Activated naive CD4-positive, alpha-beta T cell treated with anti-CD3 and anti-CD28 coated beads, Interleukin-2, amount 10 ng/mL, durations not matched to agents 7 days and 5 days (primary cell): ENCODE results near the gene STC2.
"Not testable (repeated sequence)": the region's sequence is repeated elsewhere in the genome, so short reads cannot be mapped to it uniquely, and the experiment has no call there.

Experiments
- CTCF ChIA-PET: fragments of 350-600 bp; sonication (Branson Sonifier 250); formaldehyde crosslinking; loops from one replicate; lab custom pipeline; 2021; ENCODE audit warnings: antibody characterized with exemption; lab: Charles Lee
- DNase-seq: peaks from one replicate; pipeline ENCODE4 v3.0.0-alpha.2; 2020
- H3K27ac Mint-ChIP-seq: one replicate; pipeline ENCODE4 v1.8.0; 2021; ENCODE audit warnings: mild to moderate bottlenecking, moderate library complexity, mixed read lengths
- H3K27me3 Mint-ChIP-seq: one replicate; pipeline ENCODE4 v1.8.0; 2021; ENCODE audit warnings: mild to moderate bottlenecking, mixed read lengths
- H3K36me3 Mint-ChIP-seq: one replicate; pipeline ENCODE4 v1.8.0; 2021; ENCODE audit warnings: mixed read lengths
- H3K4me1 Mint-ChIP-seq: one replicate; pipeline ENCODE4 v1.8.0; 2021; ENCODE audit warnings: mixed read lengths
- H3K4me3 Mint-ChIP-seq: one replicate; pipeline ENCODE4 v1.8.0; 2021; ENCODE audit warnings: mild to moderate bottlenecking, moderate library complexity, mixed read lengths
- H3K9me3 Mint-ChIP-seq: one replicate; pipeline ENCODE4 v1.8.0; 2021; ENCODE audit warnings: mixed read lengths

The STC2 gene

DNA sequence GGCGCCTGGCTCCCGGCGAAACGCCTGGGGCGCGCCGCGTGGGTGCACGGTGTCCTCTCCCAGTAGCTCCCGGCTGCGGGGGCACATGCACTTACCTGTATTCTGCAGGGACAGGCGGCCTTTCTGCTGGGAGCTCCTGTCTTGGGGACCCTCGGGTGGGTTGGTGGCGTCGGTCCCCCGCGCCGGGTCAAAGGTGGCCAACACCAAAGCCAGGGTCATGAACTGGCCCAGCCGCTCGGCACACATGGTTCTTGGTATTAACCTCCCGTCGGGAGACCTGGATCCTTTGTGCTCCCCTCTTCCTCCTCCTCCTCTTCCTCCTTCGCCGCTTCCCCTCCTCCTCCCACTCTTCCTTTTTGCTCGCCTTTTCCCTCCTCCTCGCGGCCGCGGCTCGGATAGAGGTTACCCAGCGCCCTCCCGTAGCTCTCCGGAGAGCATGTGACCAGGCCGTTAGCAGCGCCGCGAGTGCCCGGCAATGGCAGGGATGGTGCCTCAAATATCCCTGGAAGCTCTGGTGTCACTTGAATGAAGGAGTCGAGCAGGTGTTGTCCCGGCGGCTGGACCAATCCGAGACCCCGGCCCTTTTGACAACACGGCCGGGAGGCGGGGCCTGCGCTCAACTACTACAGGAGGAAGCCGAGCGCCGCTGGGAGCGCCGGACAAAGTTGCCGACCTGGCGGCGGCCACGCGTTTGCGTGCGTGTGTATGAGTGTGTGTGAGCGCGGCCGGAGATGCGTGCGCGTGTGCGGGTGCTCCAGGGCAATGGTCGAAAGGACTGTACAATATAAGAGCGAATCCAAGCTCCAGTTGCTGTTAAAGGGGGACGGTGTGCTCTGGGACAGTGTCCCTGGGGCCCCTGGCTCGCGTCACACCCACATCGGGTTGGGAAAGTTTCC is at the start of gene STC2:
TSS of gene STC2 (minus strand) at position 467 of the 896 bp plus-strand sequence. CDS start at position 246, 221 bp downstream.
- peaks cover 50% of the 10 kb centered on the region for H3K27me3 Mint-ChIP-seq
- CTCF ChIA-PET: interaction anchor here (1.1 to 7.1 kb wide), 3 partner anchors 16 to 245 kb away, joined by 3 to 139 read pairs (median 6); no protein-coding TSS in a partner anchor
- H3K4me1 Mint-ChIP-seq: peaks cover 70% of the 10 kb centered on the region
- peaks cover 44% of the 10 kb centered on the region for H3K36me3 Mint-ChIP-seq
- peak within 1 kb of the TSS; percentile 89 for H3K27ac Mint-ChIP-seq
- DNase-seq: peak; percentile 84
- H3K4me3 Mint-ChIP-seq: peak within 1 kb of the TSS; percentile 90
- no peaks in the 10 kb centered on the region for H3K9me3 Mint-ChIP-seq

DNA sequence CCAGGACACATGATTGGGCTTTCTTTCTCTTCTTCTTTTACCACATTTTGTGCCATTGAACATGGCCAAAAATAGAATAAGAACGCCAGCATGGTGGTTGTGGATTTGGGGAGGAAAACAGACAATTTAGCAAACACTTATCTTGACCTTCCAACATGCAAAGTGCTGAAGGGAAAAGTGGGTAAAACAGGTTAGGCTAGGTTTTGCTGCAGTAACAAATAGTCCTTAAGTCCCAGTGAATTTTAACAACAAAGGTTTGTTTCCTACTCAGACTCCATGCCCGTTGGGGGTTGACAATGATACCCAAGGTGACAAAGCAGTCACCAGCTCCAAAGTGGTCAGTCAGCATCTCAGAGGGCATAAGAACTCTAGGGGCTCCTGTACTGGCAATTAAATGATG is 43.2 kb upstream of the STC2 start:
- H3K4me3 Mint-ChIP-seq: no peak overlapping the region
- peaks cover 7% of the 10 kb centered on the region for H3K27me3 Mint-ChIP-seq
- CTCF ChIA-PET: interaction anchor here (1.2 kb wide), 1 partner anchor 77 kb away, joined by 3 read pairs; no protein-coding TSS in a partner anchor
- no peak for DNase-seq
- H3K27ac Mint-ChIP-seq: no peak overlapping the region
- peaks cover 3% of the 10 kb centered on the region for H3K9me3 Mint-ChIP-seq
- no peaks in the 10 kb centered on the region for H3K4me1 Mint-ChIP-seq
- H3K36me3 Mint-ChIP-seq: no peaks in the 10 kb centered on the region

GRCh38 chr5:173363406-173363805 is 35.2 kb upstream of the STC2 start:
- H3K9me3 Mint-ChIP-seq, H3K4me1 Mint-ChIP-seq, H3K27ac Mint-ChIP-seq, CTCF ChIA-PET, DNase-seq, H3K4me3 Mint-ChIP-seq, H3K36me3 Mint-ChIP-seq: not testable (repeated sequence)
- peaks cover 12% of the 10 kb centered on the region for H3K27me3 Mint-ChIP-seq

- H3K27me3 Mint-ChIP-seq: peaks cover 15% of the 10 kb centered on the region
- no peak for DNase-seq
- CTCF ChIA-PET: no interaction called here
- H3K36me3 Mint-ChIP-seq: no peaks in the 10 kb centered on the region
- no peaks in the 10 kb centered on the region for H3K4me1 Mint-ChIP-seq
- H3K4me3 Mint-ChIP-seq: no peak overlapping the region
- no peak overlapping the region for H3K27ac Mint-ChIP-seq
- H3K9me3 Mint-ChIP-seq: no peaks in the 10 kb centered on the region
These were observed 27.3 kb upstream of the STC2 start for GRCh38 chr5:173355561-173355960.

DNA sequence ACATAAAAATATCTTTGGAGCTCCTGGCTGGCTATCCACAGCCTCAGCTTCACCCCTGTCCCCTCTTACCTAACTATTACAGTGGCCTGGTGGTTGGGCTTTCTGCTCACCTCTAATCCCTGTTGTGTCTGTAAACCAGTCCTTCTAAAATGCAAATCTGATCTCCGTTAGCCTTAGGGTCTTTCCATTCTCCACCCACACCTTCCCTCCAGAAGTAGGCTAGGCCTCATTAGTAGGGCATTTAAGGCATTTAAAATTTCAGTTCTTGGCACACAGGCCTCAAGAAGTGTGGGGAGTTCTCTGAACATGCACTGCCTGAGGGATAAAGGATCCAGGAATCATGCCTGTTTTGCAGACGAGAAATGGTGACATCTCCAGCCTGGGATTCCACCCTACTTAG is 26.4 kb upstream of the STC2 start:
- CTCF ChIA-PET: no interaction called here
- no peaks in the 10 kb centered on the region for H3K4me1 Mint-ChIP-seq
- H3K27me3 Mint-ChIP-seq: peaks cover 15% of the 10 kb centered on the region
- H3K36me3 Mint-ChIP-seq: no peaks in the 10 kb centered on the region
- no peak overlapping the region for H3K27ac Mint-ChIP-seq
- DNase-seq: no peak
- no peaks in the 10 kb centered on the region for H3K9me3 Mint-ChIP-seq
- H3K4me3 Mint-ChIP-seq: no peak overlapping the region

- H3K9me3 Mint-ChIP-seq: no peaks in the 10 kb centered on the region
- no peaks in the 10 kb centered on the region for H3K4me1 Mint-ChIP-seq
- peaks cover 19% of the 10 kb centered on the region for H3K27me3 Mint-ChIP-seq
- no peak overlapping the region for H3K4me3 Mint-ChIP-seq
- no peak for DNase-seq
- no peaks in the 10 kb centered on the region for H3K36me3 Mint-ChIP-seq
- H3K27ac Mint-ChIP-seq: no peak overlapping the region
- CTCF ChIA-PET: no interaction called here
These were observed 24.4 kb upstream of the STC2 start for GRCh38 chr5:173352366-173353349.

GRCh38 chr5:173342813-173343755 is 14.9 kb upstream of the STC2 start:
- no peaks in the 10 kb centered on the region for H3K4me1 Mint-ChIP-seq
- H3K36me3 Mint-ChIP-seq: no peaks in the 10 kb centered on the region
- no peak for DNase-seq
- H3K9me3 Mint-ChIP-seq: no peaks in the 10 kb centered on the region
- H3K27ac Mint-ChIP-seq: no peak overlapping the region
- H3K27me3 Mint-ChIP-seq: peaks cover 34% of the 10 kb centered on the region
- CTCF ChIA-PET: interaction anchor here (1.7 kb wide), 1 partner anchor 11 kb away, joined by 3 read pairs; no protein-coding TSS in a partner anchor
- H3K4me3 Mint-ChIP-seq: no peak overlapping the region

GRCh38 chr5:173341961-173342430 is 13.8 kb upstream of the STC2 start:
- H3K4me3 Mint-ChIP-seq: no peak overlapping the region
- no peaks in the 10 kb centered on the region for H3K9me3 Mint-ChIP-seq
- H3K4me1 Mint-ChIP-seq: no peaks in the 10 kb centered on the region
- no peaks in the 10 kb centered on the region for H3K36me3 Mint-ChIP-seq
- peaks cover 31% of the 10 kb centered on the region for H3K27me3 Mint-ChIP-seq
- no peak for DNase-seq
- no peak overlapping the region for H3K27ac Mint-ChIP-seq
- CTCF ChIA-PET: interaction anchor here (1.7 kb wide), 1 partner anchor 10 kb away, joined by 3 read pairs; no protein-coding TSS in a partner anchor

DNA sequence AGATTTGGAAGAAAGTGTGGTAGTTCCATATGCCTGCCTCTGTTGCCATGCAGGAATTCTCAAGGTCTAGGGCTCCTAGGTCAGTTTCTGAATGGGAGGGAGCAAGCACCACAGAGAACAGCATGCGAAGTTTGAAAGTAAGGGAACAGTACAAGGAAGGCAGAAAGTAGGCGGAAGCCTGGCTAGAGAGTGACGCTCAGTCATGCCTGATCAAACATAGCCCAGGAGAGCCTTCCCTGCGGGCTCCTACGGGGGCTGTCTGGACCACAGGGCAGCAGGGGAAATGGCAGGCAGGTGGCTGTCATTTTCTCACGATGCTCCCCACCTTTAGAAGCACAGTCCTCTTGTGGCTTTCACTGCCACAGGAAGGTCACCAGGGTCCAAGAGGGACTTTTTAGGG is 12.8 kb upstream of the STC2 start:
- Mint-ChIP-seq H3K4me1 (no peaks in the 10 kb centered on the region), H3K36me3 (no peaks in the 10 kb centered on the region), H3K27ac (no peak overlapping the region), H3K4me3 (no peak overlapping the region), H3K9me3 (no peaks in the 10 kb centered on the region), H3K27me3 (peaks cover 40% of the 10 kb centered on the region)
- DNase-seq: no peak
- CTCF ChIA-PET: no interaction called here

DNA sequence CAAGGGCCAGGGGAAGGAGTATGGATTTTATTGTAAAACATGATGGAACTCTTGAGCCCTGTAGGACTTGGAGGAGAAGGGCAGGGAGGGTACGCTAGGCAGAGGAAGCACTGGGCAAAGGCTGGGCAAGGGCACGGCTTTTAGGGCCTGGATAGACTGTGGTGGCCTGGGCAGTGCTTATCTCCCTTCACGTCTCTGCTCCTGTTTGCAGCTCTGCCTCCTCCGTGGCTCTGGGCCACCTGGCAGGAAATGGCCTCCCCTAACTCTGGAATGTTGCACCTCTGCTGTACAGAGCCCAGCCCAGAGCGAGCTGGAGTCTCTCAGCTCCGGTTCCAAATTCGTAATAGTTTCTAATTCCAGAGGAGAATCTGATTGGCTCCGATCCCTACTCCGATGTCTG is 12.2 kb upstream of the STC2 start:
- Mint-ChIP-seq H3K4me1 (no peaks in the 10 kb centered on the region), H3K4me3 (no peak overlapping the region), H3K27ac (no peak overlapping the region), H3K27me3 (peaks cover 44% of the 10 kb centered on the region), H3K36me3 (no peaks in the 10 kb centered on the region), H3K9me3 (no peaks in the 10 kb centered on the region)
- CTCF ChIA-PET: no interaction called here
- no peak for DNase-seq

DNA sequence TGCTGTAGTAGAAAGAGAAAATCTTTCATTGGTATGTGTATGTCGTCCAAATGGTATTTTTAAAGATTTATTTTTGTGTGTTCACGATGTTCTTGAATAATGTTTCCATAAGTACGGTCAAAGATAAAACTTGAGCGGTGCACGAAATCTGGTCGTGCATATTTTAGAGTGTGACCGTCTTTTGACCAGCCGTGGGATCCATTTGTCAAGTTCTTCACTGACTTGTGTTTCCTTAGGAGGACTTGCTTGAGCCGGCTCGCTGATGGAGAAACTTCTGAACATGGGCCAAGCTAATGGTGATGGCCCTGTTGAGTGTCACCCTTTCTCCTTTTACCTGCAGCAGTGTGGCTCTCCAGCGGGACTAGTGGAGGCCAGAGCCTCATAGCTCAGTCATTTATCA is 11.1 kb upstream of the STC2 start:
- Mint-ChIP-seq H3K27ac (no peak overlapping the region), H3K4me1 (no peaks in the 10 kb centered on the region), H3K27me3 (peaks cover 44% of the 10 kb centered on the region), H3K36me3 (no peaks in the 10 kb centered on the region), H3K4me3 (no peak overlapping the region), H3K9me3 (no peaks in the 10 kb centered on the region)
- CTCF ChIA-PET: interaction anchor here (0.6 to 2.8 kb wide), 2 partner anchors 45 to 240 kb away, joined by 3 to 9 read pairs; no protein-coding TSS in a partner anchor
- no peak for DNase-seq

DNA sequence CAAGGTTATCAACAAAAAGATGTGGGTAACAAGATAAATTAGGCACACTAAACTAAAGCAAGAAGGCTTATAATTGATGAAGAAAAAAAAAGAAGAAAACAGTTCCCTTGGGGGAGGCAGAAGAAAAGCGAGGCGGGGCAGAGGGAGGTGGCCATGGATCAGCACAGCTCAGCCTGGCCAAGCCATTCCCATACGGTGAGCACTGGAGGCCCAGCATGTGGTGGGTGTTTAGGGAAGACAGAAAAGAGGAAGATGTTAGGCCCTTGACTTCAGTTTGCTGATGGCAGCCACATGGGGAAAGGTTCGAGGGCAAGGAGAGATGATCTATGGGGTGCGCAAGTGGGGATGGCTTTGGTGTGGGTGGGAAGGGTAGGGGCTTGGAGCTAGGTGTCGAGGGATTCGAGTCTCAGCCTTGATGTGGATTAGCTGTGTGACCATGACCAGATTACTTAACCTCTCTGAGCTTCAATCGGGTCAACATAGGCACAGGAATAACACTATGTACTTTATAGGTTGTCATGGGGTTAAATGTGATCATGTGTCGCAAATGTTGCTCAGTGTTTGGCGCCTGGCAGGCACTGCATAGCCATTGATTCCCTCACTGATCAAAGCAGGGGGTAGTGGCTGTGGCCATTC is 10.3 kb upstream of the STC2 start:
- Mint-ChIP-seq H3K27me3 (peaks cover 44% of the 10 kb centered on the region), H3K36me3 (no peaks in the 10 kb centered on the region), H3K27ac (peak overlapping the region; percentile 34), H3K4me3 (no peak overlapping the region), H3K4me1 (no peaks in the 10 kb centered on the region), H3K9me3 (no peaks in the 10 kb centered on the region)
- DNase-seq: no peak
- CTCF ChIA-PET: interaction anchor here (2.8 kb wide), 1 partner anchor 44 kb away, joined by 9 read pairs; no protein-coding TSS in a partner anchor

- H3K36me3 Mint-ChIP-seq: peaks cover 1% of the 10 kb centered on the region
- H3K4me3 Mint-ChIP-seq: no peak overlapping the region
- CTCF ChIA-PET: interaction anchor here (0.6 to 1.3 kb wide), 2 partner anchors 40 to 924 kb away, joined by 3 read pairs; no protein-coding TSS in a partner anchor
- H3K9me3 Mint-ChIP-seq: no peaks in the 10 kb centered on the region
- DNase-seq: no peak
- H3K4me1 Mint-ChIP-seq: peaks cover 22% of the 10 kb centered on the region
- no peak overlapping the region for H3K27ac Mint-ChIP-seq
- peaks cover 31% of the 10 kb centered on the region for H3K27me3 Mint-ChIP-seq
These were observed 6.6 kb upstream of the STC2 start for GRCh38 chr5:173334808-173335207.
